22Rv1 (cell line): ENCODE results near the gene ASB2.

ENCODE experiments used
- H3K27ac ChIP-seq: fragments of 450-650 bp; 2 replicates; pipeline ENCODE4 v1.5.1; 2017
- CTCF ChIP-seq: fragments of 450-650 bp; IDR thresholded peaks from 2 replicates; pipeline ENCODE4 v1.5.1; 2017; ENCODE audit warnings: mild to moderate bottlenecking
- ZFX ChIP-seq: fragments of 450-650 bp; IDR thresholded peaks from 2 replicates; pipeline ENCODE4 v1.6.1; 2017; ENCODE audit warnings: antibody characterized with exemption, borderline replicate concordance

Gene ASB2

DNA sequence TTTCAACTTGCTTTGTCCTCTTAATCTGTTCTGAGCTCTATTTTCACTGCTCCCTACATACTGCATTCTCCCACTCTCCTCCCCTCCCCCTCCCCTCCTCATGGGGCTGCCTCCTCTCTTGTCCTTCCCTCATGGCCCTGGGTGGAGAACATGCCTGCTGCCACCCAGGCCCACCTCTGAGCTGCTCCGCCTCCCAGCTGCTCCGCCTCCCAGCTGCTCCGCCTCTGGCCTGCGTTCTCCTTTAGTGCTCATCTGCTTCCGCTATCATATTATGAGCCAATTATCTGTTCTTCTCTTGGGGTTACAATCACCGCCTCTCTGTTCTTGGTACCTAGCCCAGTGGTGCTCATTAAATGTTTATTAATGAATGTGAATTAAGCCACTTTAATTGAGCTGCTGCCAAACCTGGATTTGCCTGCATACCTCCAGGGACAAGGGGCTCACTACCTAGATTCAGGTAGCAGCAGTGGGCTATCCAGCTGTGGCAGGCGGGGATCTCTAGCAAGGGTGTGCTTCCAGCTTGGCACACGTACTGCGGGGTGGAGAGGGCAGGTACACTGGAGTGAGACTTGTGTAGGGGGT lies 81.3 kb downstream of the ASB2 start:
- no peak for TF ChIP-seq ZFX
- H3K27ac ChIP-seq: no peak overlapping the region

DNA sequence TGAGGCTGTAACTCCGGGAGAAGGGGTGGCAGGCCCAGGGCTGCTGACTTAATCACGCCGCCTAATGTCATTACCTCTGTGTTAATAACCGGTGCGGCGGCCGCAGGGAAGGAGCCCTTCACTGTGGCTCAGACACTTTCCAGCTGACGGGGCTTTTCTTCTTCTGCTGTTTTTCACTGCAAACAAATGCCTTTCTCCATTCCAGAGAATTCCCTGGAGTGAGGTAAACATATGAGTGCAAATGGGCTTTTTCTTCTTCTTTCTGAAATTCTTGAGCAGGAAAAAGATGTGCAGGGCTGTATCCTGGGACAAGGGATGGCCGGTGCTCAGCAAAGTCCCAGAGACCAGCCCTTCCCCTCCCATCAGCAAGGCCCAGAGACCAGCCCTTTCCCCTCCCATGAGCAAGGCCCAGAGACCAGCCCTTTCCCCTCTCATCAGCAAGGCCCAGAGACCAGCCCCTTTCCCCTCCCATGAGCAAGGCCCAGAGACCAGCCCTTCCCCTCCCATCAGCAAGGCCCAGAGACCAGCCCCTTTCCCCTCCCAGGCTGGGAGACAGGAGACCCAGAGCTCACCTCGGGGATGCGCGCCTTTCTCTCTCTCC lies 82.6 kb downstream of the ASB2 start:
- TF ChIP-seq CTCF (no peak), ZFX (no peak)

GRCh38 chr14:93892923-93893558 lies 83.3 kb downstream of the ASB2 start:
- TF ChIP-seq ZFX (no peak), CTCF (peak; percentile 93)
- no peak overlapping the region for H3K27ac ChIP-seq

More for the DNA sequence above, 82.6 kb downstream of the ASB2 start:
- H3K27ac ChIP-seq: no peak overlapping the region

DNA sequence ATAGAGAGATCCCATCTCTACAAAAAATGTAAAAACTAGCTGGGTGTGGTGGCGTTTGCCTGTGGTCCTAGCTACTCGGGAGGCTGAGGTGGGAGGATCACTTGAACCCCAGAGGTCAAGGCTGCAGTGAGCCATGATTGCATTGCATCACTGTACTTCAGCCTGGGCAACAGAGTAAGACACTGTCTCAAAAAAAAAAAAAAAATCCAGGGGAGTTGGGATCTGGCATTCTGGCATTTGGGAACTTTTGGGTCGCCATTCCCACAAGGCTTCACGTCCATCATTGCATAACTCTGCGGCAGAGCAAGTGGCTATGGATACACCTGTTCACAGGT lies 83.9 kb downstream of the ASB2 start:
- TF ChIP-seq CTCF: no peak
- no peak overlapping the region for H3K27ac ChIP-seq

GRCh38 chr14:93891756-93892504 lies 84.4 kb downstream of the ASB2 start:
- TF ChIP-seq ZFX (no peak), CTCF (no peak)
- no peak overlapping the region for H3K27ac ChIP-seq

- no peak overlapping the region for H3K27ac ChIP-seq
- TF ChIP-seq ZFX (no peak), CTCF (no peak)
Observed at GRCh38 chr14:93889739-93890483, 86.5 kb downstream of the ASB2 start.

- H3K27ac ChIP-seq: no peak overlapping the region
- TF ChIP-seq ZFX (no peak), CTCF (no peak)
Observed at GRCh38 chr14:93888995-93889394, 87.4 kb downstream of the ASB2 start.
